ENCODE results near the gene EMC8. TPM values are rescaled to one million over a fixed set of nuclear protein-coding genes. Genes with fewer than 3 reads are reported as not detected.

Gene EMC8
- polyA plus RNA-seq, 3 donors, result 9.0 to 17.1 (median 10.8) TPM

GRCh38 chr16:85773044-85773443 lies 26.3 kb downstream of the EMC8 start:
- H3K27ac ChIP-seq (ENCODE audit: low read depth, low read length), result no peak overlapping the region
- WGBS, 3 donors, result 93 to 95% (median 94%) methylated on average over 6 of the region's 6 CpGs

- 94 to 98% (median 96%) methylated on average over 6 of the region's 6 CpGs for WGBS, 3 donors
- H3K27ac ChIP-seq (ENCODE audit: low read depth, low read length), result no peak overlapping the region
These were observed 28.6 kb downstream of the EMC8 start for GRCh38 chr16:85770741-85771140.

- H3K27ac ChIP-seq (ENCODE audit: low read depth, low read length), result no peak overlapping the region
- 67 to 82% (median 71%) methylated on average over 2 of the region's 2 CpGs for WGBS, 3 donors
These were observed 31.1 kb downstream of the EMC8 start for GRCh38 chr16:85768199-85768598.

GRCh38 chr16:85767531-85767930 lies 31.8 kb downstream of the EMC8 start:
- H3K27ac ChIP-seq (ENCODE audit: low read depth, low read length), result no peak overlapping the region
- 63 to 75% (median 66%) methylated on average over 8 of the region's 8 CpGs for WGBS, 3 donors

GRCh38 chr16:85765767-85766166 lies 33.6 kb downstream of the EMC8 start:
- 63 to 69% (median 69%) methylated on average over 8 of the region's 8 CpGs for WGBS, 3 donors
- no peak overlapping the region for H3K27ac ChIP-seq (ENCODE audit: low read depth, low read length)

- WGBS, 3 donors, result 60 to 67% (median 62%) methylated on average over 8 of the region's 8 CpGs
- no peak overlapping the region for H3K27ac ChIP-seq (ENCODE audit: low read depth, low read length)
These were observed 34.1 kb downstream of the EMC8 start for GRCh38 chr16:85765211-85765610.

- WGBS, 3 donors, result 80 to 98% (median 95%) methylated on average over 2 of the region's 2 CpGs
- H3K27ac ChIP-seq (ENCODE audit: low read depth, low read length), result no peak overlapping the region
These were observed 35.7 kb downstream of the EMC8 start for GRCh38 chr16:85763616-85764015.

- WGBS, 3 donors, result 89 to 92% (median 90%) methylated on average over 12 of the region's 12 CpGs
- H3K27ac ChIP-seq (ENCODE audit: low read depth, low read length), result no peak overlapping the region
These were observed 36.4 kb downstream of the EMC8 start for GRCh38 chr16:85762970-85763369.

GRCh38 chr16:85761861-85762260 lies 37.5 kb downstream of the EMC8 start:
- 51 to 75% (median 58%) methylated on average over 6 of the region's 6 CpGs for WGBS, 3 donors
- no peak overlapping the region for H3K27ac ChIP-seq (ENCODE audit: low read depth, low read length)

- H3K27ac ChIP-seq (ENCODE audit: low read depth, low read length), result no peak overlapping the region
- 53 to 64% (median 58%) methylated on average over 20 of the region's 20 CpGs for WGBS, 3 donors
These were observed 39.5 kb downstream of the EMC8 start for GRCh38 chr16:85759631-85760419.

GRCh38 chr16:85759136-85759535 lies 40.2 kb downstream of the EMC8 start:
- no peak overlapping the region for H3K27ac ChIP-seq (ENCODE audit: low read depth, low read length)
- WGBS, 3 donors, result 28 to 67% (median 37%) methylated on average over 16 of the region's 16 CpGs

GRCh38 chr16:85757341-85757822 lies 42.0 kb downstream of the EMC8 start:
- WGBS, 3 donors, result 52 to 77% (median 70%) methylated on average over 7 of the region's 7 CpGs
- H3K27ac ChIP-seq (ENCODE audit: low read depth, low read length), result no peak overlapping the region

GRCh38 chr16:85755929-85756768 lies 43.2 kb downstream of the EMC8 start:
- H3K27ac ChIP-seq (ENCODE audit: low read depth, low read length), result no peak overlapping the region
- 73 to 84% (median 74%) methylated on average over 25 of the region's 25 CpGs for WGBS, 3 donors

GRCh38 chr16:85754413-85754812 lies 44.9 kb downstream of the EMC8 start:
- no peak overlapping the region for H3K27ac ChIP-seq (ENCODE audit: low read depth, low read length)

GRCh38 chr16:85753976-85754375 lies 45.4 kb downstream of the EMC8 start:
- H3K27ac ChIP-seq (ENCODE audit: low read depth, low read length), result no peak overlapping the region

More at GRCh38 chr16:85754413-85754812, 44.9 kb downstream of the EMC8 start:
- 46 to 73% (median 49%) methylated on average over 7 of the region's 7 CpGs for WGBS, 3 donors

GRCh38 chr16:85753559-85753958 lies 45.8 kb downstream of the EMC8 start:
- 28 to 68% (median 62%) methylated on average over 6 of the region's 6 CpGs for WGBS, 3 donors
- no peak overlapping the region for H3K27ac ChIP-seq (ENCODE audit: low read depth, low read length)

More at GRCh38 chr16:85753976-85754375, 45.4 kb downstream of the EMC8 start:
- 66 to 90% (median 78%) methylated on average over 7 of the region's 7 CpGs for WGBS, 3 donors

- 30 to 59% (median 49%) methylated on average over 20 to 21 of the region's 21 CpGs for WGBS, 3 donors
- no peak overlapping the region for H3K27ac ChIP-seq (ENCODE audit: low read depth, low read length)
These were observed 46.6 kb downstream of the EMC8 start for GRCh38 chr16:85752511-85753420.
